GM15510 (cell line): Measurements from ENCODE around the gene RAPGEF2.

Experiments
- POLR2A ChIP-seq: IDR thresholded peaks from 3 replicates; pipeline ENCODE4 v1.6.1; 2011; ENCODE audit warnings: borderline replicate concordance; ENCODE audit not compliant: insufficient read length; ENCODE audit errors: extremely low read depth

The RAPGEF2 gene

GRCh38 chr4:159401791-159402380 is 299.0 kb downstream of the RAPGEF2 start:
- no peak for TF ChIP-seq POLR2A
